Measurements from ENCODE around the gene STEAP4.

GRCh38 chr7:88316456-88316855 lies 9.8 kb upstream of the STEAP4 start:
- TF ChIP-seq POLR2A (IDR thresholded peaks at IDR 0.05) (no peak), CTCF (IDR thresholded peaks at IDR 0.05) (no peak)

Data from testis (tissue), 2 donors.